NCI-H2029 (cell line): ENCODE data around the gene ABCA7.
"Not testable (repeated sequence)": the region's sequence is repeated elsewhere in the genome, so short reads cannot be mapped to it uniquely, and the experiment has no call there.

Experiments
- DNase-seq: peaks from one replicate; lab custom pipeline; 2025; lab: John Stamatoyannopoulos, UW

ABCA7 gene

DNA sequence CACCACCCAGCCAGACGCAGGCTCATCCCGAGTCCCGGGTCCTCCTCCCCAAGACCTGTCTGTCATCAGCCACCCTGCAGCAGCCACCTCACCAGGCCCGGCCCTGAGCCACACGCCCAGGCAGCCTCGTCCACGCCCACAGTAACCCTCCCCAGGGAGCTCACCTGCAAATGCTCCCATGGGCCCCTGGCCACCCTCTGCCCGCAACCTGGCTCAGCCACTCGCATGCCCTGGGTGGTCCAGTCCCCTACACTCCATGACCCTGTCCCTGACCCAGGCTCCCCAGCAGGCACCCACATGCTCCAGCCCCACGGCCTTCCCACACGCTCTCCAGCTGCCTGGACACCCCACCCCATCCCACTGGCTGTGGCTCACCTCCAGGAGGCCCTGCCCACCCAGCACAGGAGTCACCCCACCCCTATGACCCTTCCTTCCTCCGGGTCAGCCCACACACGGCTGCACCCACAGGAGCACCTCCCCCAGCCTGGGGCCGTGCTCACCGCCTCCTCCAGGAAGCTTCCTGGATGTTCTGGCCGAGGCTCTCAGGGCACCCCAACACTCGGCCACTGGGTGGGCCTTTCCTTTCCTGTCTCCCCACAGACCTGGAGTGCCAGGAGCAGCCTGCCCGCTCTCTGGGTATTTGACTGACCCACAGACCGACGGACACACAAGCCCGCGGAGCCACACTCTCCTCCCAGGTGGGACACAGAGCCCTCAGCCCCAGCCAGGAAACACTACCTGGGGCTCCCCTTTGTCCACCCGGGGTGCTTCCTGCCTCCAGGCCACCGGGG is 22.6 kb upstream of the ABCA7 start:
- DNase-seq = no peak

DNA sequence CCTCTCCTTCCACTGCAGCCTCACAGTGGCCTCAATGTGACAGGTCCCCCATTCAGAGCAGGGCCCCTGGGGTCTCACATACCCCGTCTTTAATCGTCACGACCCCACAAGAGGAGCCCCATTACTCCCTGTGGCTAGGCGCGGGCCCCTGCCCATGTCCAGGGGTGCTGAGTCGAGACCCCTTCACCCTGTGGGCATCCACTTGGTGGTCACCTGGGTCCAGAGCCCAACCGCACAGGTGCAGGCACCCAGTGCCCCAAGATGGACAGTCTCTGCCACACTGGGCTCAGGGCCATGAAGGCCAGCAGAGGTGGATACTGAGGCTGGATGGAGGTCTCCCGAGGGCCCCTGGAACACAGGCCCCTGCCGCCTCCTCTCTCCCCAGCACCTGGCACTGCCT is 22.0 kb upstream of the ABCA7 start:
- no peak for DNase-seq

DNA sequence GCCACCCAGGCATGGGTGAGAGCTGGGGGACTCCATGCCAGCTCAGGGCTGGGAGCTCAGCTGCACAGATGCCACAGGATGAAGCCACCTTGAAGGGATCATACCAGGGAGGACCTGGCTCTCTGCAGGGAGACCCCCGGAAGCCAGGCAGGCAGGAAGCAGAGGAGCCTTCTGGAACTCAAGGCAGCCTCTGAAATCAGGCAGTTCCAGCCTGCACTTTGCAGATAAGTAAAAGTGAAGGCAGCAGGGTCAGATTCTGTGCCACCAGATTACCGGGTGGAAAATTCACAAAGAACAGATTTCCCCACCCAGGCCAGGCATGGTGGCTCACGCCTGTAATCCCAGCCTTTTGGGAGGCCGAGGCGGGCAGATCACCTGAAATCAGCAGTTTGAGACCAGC is 21.5 kb upstream of the ABCA7 start:
- no peak for DNase-seq

DNA sequence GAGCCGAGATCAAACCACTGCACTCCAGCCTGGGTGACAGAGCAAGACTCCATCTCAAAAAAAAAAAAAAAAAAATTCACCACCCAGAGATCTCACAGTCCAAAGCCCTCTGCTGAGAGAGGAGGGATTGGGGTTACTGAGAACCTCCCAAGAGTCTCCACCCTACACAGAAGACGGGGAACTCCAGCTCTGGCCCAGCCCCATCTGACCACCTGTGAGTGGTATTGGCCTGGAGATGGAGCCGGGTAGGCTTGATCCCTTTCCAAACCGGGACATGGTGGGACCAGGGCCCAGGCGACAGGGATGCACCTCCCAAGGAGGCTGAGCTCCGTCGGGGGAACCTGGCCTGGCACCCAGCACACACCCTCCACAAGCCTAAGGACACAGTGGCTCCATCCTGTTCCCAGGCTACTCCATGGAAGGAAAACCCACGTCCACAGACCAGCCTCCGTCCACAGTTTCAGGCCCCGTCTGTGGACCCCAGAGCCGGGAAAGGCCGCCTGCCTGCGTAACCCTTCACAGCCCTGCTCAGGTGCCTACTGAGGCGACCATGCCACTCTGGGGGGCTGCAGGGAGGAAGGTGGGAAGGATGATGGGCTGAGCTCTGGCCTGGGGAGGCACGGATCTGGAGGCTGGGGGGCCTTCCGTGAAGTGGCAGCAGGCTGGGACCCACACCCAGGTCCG is 20.8 kb upstream of the ABCA7 start:
- DNase-seq = no peak

DNA sequence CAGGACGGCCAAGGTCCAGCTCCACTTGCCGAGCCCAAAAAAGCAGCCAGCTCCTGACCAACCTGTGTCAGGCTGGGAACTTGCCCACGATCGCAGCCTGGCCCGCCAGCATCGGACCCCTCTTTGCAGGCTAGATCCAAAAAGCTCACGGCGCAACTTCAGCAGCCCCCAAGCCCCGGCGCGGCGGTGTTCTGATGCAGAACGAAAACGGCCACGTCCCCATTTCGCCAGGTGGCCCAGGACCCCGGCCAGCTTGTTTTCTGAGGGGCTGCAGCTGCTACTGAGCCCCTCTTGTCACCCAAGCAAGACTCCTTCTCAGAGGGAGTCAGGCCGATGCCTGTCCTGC is 20.3 kb upstream of the ABCA7 start:
- DNase-seq = no peak

DNA sequence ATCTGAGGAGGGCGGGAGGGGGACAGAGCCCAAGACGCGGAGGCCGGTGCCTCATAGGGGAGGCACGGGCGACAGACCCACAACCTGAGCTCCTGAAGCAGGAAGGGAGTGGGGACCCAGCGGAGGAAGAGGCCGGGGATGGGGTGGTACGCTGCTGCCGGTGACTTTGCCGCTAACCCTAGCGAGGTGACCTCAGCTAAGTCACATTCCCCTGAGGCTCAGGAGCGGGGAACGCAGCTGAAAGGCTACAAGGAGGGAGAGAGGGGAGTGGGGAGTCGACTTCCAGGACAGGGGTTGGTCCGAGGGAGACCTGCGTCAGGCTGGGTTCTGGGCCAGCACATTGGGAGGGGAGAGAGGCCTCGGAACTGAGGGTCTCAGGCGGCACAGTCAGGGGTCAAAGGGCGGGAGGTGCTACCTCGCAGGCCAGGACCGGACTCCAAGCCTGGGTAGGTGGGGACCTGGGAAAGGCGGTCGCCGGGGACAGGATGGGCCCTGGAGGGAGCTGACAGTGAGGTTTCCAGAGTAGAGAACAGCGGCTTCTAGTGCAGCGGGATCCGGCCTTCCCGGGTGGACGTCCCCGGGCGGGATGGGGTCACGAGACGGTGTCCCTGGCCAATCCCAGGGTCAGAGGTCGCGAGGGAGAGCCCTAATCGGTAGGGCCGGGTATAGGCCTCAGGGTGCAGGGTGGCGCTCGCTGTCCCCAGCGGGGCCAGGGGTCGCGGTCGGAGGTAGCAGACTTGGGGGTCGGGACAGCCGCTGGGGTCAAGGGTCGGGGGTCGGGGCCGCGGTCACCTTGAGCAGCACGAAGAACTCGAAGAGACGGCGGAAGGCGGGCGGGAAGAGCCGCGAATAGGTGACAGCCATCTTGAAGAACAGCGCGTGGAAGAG is 19.7 kb upstream of the ABCA7 start:
- DNase-seq = no peak

DNA sequence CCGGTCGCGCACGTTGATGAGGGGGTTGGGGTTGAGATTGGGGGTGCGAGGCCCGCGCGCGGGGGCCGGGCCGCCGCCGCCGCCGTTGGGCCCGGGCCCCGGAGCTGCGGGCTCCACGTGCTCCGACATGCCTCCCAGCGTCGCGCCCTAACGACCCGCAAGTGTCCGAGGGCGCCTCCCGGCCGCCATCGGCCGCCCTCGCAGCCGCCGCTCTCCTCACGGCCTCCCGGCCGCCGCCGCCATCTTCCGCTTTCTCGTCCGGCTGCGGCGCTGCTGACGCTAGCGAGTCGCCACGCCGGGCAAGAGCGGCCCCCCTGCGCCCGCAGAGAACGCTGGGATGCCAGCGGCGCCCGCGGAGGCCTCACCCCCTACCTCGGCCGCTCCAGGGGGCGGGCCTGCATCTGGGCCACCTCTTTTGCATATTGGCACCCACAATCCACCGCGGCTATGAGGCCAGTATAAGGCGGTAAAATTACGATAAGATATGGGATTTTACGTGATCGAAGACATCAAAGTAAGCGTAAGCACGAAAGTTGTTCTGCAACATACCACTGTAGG is 19.0 kb upstream of the ABCA7 start, which contains the start of gene TMEM259:
Gene TMEM259 (minus strand): TSS at position 256 of the 558 bp plus-strand sequence. CDS start 127 bp downstream, at position 129.
- peak; percentile 96 for DNase-seq

DNA sequence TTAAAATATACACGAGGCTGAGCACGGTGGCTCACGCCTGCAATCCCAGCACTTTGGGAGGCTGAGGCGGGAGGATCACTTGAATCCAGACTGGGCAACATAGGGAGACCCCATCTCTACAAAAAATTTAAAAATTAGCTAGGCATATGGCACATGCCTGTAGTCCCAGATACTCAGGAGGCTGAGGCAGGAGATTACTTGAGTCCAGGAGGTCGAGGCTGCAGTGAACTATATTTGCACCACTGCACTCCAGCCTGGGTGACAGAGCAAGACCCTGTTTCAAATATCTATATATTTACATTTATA is 16.1 kb upstream of the ABCA7 start:
- not testable (repeated sequence) for DNase-seq

DNA sequence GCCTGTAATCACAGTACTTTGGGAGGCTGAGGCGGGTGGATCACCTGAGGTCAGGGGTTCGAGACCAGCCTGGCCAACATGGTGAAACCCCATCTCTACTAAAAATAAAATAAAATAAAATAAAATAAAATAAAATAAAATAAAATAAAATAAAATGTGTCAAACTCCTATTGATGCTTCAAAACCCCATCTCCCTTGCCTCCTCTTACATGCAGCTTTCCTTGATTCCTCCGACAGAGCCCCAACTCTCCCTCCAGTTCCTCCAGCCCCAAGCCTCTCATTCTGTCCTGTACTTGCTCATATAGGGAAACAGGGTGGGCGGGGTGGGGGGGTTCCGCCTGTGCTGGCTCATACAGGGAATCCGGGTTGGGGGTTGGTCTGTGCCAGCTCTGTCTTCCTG is 14.8 kb upstream of the ABCA7 start:
- DNase-seq = not testable (repeated sequence)

DNA sequence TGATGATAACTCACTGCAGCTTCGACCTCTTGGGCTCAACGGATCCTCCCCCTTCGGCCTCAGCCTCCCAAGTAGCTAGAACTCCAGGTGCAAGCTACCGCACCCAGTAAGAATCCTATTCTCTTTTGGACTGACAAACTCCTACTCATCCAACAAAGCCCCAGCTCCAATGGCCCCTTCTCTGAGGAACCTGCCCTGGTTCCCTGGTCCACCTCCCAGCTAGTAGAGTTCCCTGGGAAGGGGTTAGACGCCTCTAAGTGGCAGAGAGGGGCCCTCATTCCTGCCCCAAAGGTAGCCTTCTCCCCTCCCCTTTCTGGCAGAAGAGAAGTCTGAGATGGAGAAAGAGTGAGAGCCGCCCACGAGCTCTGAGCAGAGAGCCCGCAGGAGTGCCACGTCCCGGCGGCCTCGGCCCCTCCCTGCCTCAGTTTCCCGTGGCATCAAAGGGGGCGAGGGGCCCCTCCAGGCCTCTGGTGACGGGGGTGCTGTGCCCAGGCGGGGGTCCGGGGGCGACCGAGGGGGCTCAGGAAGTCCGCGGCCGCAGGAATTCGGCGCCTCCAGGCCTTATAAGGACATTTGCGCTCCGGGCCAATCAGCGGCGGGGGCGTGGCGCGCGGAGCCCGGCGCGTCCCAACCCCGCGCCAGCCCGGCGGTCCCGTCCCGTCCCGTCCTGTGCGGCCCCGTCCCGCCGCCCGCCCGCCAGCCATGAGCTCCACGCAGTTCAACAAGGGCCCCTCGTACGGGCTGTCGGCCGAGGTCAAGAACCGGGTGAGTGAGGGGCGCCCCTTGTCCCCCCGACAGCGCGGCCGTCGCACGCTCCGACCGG is 13.7 kb upstream of the ABCA7 start, which contains the start of gene CNN2:
Gene CNN2 (plus strand): TSS at position 649 of the 823 bp plus-strand sequence. CDS start 54 bp downstream, at position 703.
- DNase-seq = peak; percentile 45

DNA sequence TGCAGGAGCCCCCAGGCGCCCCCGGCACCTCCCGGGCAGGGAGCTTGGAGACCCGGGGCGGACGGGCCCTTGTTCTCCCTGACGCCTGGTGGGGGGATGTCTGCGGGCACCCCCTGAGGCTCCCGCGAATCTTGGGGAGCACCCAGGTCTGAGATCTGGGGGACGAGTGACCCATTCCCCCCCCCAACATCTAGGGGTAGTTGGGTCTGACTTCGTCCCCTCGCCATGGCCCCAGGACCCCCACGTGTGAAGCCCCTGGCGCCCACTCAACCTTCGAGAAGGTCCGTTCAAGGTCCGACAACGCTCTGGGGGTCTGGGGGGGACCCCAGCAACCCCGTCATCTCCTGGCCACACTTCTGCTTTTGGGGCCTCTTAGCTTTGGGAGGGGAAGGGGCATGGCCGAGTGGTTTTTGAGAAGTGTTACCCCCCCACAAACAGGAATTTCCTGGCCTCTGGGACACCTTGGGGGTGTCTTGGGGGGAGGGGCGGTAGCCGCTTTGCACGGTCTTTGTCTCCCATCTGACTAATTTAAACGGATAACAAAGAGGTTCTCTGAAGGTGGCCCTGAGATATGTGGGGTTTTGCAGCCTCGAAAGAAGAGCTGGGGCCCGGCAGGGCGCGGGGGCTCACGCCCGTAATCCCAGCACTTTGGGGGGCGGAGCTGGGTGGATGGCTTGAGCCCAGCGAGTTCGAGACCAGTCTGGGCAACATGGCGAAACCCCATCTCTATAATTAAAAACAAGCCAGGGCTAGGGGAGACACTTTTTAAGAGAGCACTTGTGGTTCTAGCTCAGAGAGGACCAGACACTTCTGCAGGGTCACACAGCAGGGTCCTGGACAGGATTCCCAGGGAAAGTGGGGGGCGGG is 12.9 kb upstream of the ABCA7 start:
- DNase-seq = no peak

DNA sequence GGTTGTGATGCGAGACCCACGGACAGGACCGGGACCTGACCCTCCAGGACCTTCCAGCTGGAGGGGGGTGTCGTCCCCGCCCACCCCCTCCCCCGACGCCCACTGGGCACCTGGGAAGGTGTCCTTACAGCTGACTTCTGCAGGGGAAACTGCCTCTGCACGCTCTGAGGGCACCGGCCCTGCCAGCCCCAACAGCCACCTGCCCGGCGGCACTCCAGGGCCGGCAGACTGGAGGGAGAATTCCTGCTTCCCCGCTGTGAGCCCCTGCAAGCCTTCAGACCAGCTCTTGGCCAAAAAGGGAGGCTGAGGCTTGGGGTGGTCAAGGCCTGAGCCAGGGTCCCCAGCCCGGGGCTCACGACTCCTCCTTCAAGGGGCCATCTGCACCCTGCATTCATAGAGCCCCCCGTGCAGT is 12.3 kb upstream of the ABCA7 start:
- DNase-seq = no peak

DNA sequence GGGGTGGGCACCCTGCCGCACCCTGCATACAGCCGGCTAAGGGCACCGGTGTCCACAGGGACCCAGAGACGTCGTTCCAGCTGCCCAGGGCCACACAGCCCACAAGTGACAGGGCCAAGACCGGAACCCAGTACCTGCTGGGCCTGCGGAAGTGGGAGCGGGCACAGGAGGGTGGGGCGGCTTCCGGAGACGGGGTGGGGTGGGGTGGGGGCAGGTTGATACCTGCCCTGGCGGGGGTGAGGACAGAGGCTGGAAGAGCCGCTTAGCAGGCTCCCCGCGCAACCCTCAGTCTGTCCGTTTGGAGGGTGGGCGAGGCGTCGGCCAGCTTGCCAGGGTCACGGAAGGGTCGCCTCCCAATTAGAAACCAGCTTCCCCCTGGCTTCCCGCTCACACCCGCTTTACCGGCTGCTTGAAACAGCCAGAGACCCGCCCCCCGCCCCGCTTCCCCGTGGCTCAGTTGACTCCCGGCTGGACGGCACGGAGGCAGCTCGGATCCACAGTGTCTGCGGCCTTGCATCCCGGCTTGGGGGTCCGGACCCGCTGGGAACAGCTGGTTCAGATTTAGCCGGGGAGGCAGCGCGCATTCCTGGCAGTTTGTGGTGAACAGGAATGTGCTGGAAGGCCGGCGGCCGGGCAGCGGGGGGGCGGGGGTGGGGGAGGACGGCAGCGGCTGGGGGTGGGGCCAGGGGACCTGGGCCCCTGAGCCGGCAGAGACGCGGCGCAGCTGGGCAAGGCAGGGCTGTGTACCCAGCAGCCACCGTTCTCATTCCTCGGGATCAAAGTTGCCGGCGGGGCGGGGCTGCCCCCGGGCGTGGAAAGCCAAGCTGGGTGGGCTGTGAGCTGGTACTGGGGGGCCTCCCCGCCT is 11.6 kb upstream of the ABCA7 start:
- peak; percentile 37 for DNase-seq

DNA sequence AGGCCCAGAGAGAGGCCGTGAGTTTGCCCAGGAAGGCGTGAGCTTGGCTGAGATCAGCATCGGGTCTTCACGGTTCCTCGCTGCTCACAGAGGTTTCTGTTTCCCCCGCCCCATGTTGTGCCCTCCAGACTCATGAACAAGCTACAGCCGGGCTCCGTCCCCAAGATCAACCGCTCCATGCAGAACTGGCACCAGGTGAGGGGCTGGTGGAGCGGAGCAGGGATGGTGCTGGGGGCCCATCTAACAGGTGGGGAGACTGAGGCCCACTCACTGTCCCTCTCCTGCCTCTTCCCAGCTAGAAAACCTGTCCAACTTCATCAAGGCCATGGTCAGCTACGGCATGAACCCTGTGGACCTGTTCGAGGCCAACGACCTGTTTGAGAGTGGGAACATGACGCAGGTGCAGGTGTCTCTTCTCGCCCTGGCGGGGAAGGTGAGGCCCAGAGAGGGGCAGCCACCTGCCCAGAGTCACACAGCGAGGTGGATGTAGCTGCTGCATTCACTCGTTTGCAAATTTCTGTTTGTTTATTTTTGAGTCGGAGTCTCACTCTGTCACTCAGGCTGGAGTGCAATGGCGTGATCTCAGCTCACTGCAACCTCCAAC is 7.5 kb upstream of the ABCA7 start:
- no peak for DNase-seq

DNA sequence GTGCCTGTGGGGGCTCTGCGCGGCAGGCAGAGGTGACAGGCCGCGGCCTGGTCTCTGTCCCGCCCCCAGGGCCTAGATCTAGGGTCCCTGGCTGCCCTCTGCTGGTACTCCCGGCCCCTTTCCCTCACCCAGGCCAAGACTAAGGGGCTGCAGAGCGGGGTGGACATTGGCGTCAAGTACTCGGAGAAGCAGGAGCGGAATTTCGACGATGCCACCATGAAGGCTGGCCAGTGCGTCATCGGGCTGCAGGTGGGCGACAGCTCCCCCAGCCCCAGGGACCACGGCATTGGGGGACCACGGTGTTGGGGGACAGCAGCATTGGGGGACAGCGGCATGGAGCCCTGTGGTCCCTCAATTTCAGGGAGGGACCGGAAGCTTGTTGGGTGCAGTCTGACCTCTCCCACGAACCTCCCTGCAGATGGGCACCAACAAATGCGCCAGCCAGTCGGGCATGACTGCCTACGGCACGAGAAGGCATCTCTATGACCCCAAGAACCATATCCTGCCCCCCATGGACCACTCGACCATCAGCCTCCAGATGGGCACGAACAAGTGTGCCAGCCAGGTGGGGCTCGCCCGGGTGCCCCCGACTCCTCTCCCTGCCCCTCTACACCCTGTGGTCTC is 3.8 kb upstream of the ABCA7 start:
- no peak for DNase-seq

DNA sequence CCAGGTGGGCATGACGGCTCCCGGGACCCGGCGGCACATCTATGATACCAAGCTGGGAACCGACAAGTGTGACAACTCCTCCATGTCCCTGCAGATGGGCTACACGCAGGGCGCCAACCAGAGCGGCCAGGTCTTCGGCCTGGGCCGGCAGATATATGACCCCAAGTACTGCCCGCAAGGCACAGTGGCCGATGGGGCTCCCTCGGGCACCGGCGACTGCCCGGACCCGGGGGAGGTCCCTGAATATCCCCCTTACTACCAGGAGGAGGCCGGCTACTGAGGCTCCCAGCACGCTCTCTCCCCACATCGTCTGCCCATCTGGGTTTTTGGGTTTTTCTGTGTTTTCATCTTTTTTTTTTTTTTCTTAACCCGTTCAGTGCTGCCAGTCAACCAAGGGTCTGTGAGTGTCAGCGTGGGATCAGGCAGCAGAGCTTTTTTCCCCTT is 2.3 kb upstream of the ABCA7 start:
- no peak for DNase-seq

DNA sequence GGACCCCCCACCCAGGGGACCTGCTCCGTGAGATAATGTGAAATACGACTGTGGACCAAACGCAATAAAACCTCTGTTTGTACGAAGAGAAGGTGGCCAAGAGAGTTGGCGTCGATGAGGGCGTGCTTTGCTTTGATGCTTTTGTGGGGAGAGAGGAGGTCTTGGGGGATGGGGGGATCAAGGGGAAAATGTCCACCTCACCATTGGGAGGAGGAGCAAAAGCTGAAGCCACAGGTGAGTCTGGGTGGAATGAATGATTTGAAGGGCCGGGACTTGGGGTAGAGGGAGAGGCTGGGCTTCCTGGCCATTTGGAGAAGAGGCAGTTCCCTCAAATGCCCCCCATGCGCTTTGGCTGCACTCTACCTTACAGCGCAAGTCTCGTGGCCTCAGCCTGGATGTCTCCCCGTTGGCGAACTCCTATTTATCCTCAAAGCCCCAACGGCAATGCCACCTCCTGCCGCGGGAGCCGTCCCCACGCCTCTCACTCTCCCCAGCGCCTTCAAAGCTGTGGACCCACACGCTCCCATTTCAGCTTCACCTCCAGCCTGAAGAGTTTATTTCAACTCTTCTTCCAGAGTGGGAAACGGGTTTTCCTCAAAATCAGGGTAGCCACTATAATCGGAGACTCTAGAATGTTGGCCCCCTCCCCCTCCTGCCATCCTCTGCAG is 795 bp upstream of the ABCA7 start:
- DNase-seq = no peak
